HFF-Myc (cell line): ENCODE results near the gene COX5B.
"Not testable (repeated sequence)": the region's sequence is repeated elsewhere in the genome, so short reads cannot be mapped to it uniquely, and the experiment has no call there.

Experiments used
- DNase-seq: peaks from one replicate; pipeline ENCODE4 v3.0.0-alpha.2; 2011; ENCODE audit warnings: low read depth; ENCODE audit errors: extremely low read depth
- H3K4me3 ChIP-seq: replicated peaks from 2 replicates; pipeline ENCODE4 v1.5.1; 2011; ENCODE audit warnings: low read depth, mild to moderate bottlenecking, control low read depth, low read length
- TF ChIP-seq, protein P1 (sequence below): IDR thresholded peaks from 2 replicates; pipeline ENCODE4 v1.5.1; 2012; ENCODE audit warnings: mild to moderate bottlenecking, low read depth, low read length, control low read depth; ENCODE audit errors: missing control alignments

Gene COX5B

DNA sequence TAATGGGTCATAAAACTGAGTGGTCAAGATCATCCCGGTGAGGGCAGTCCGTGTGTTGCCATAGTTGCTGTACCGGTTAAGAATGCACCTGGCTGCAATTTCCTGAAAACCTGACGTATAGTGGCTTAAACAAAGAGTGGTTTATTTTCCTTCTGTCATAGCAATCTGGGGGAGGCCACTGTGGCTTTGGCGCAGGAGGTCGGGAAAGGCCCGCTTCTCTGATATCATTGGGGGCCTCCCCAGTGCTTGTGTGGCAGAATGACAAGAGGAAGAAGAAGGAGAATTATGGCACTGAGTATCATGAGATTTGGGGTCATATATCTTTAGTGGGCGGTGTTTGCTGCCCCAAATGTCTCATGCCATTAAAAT, 28.0 kb downstream of the COX5B start:
- TF ChIP-seq, protein P1, sequence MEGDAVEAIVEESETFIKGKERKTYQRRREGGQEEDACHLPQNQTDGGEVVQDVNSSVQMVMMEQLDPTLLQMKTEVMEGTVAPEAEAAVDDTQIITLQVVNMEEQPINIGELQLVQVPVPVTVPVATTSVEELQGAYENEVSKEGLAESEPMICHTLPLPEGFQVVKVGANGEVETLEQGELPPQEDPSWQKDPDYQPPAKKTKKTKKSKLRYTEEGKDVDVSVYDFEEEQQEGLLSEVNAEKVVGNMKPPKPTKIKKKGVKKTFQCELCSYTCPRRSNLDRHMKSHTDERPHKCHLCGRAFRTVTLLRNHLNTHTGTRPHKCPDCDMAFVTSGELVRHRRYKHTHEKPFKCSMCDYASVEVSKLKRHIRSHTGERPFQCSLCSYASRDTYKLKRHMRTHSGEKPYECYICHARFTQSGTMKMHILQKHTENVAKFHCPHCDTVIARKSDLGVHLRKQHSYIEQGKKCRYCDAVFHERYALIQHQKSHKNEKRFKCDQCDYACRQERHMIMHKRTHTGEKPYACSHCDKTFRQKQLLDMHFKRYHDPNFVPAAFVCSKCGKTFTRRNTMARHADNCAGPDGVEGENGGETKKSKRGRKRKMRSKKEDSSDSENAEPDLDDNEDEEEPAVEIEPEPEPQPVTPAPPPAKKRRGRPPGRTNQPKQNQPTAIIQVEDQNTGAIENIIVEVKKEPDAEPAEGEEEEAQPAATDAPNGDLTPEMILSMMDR = no peak
- H3K4me3 ChIP-seq = no peak overlapping the region
- no peak for DNase-seq

DNA sequence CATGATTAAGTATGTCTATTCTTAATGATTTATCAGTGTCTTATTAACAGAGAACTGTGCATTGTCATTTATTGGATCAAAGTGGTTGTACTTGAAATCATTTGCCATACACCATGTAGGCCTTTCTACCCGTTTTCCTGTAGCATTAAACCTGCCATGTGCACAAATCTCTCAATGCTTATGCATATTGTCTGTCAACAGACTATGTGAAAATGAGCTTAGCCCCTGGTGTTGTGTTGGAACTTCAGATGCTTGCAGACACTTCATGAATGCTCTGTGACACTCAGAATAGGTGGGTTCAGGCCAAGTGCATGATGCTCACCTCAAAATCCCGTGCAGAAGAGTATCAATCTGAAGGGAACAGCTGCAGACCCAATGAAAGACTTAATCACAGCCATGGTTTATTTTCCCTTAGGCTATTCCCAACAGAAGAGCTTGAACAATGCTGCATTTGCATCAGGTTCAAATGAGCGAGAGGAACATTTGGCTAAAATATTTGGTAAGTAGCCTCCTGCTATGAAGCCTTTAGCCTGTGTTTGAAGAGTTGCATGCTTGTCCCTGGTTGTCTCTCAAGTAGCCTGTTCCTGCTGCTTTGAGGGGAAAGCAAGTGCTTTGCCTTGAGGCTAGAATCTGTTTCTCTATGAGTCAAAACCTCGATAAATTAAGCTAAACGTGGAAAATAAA, 29.7 kb downstream of the COX5B start:
- no peak overlapping the region for H3K4me3 ChIP-seq
- TF ChIP-seq, protein P1 = no peak
- no peak for DNase-seq

DNA sequence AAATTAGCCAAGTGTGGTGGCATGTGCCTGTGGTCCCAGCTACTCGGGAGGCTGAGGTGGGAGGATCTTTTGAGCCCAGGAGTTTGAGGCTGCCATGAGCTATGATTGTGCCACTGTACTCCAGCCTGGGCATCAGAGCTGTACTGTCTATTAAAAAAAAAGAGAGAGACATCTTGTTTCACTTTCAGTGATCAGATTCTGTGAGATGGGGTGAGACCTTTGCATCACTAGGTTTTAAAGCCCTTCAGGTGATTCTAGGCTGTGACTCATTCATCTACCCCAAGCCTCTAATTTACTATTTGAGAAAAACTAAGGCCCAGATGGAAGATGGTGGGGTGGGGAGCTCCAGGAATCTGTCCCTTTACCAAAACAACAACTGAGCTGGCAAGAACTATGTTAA, 30.8 kb downstream of the COX5B start:
- no peak overlapping the region for H3K4me3 ChIP-seq

DNA sequence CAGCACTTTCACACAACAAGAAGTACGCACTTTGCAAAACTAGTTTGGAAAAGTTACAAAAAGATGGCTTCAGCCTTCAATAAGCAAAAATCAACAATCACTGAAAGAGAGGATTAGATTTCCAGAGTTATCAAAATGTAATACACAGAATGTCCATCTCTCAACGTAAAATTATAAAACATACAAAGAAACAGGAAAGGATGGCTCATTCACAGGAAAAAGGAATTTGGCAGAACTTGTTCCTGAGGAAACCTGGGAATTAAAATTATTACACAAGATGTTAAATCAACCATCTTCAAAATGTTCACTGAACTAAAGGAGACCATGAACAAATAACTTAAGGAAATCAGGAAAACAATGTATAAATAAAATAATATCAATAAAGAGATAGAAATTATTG, 31.6 kb downstream of the COX5B start:
- no peak overlapping the region for H3K4me3 ChIP-seq
- TF ChIP-seq, protein P1 = no peak
- no peak for DNase-seq

More for the DNA sequence above, 30.8 kb downstream of the COX5B start:
- DNase-seq = no peak
- TF ChIP-seq, protein P1 = no peak

DNA sequence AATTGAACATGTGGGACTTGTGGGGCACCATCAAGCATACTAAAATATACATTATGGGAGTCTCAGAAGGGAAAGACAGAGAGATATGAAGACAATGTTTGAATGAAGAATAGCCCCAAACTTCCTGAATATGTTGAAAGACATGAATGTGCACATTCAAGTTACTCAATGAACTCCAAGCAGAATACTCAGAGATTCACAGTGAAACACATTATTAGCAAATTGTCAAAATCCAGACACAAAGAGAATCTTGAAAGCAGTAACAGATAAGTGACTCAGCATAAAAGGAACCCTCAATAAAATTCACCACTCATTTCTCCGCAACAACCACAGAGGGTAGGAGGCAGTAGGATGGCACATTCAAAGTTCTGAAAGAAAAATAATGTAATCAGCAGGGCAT, 32.4 kb downstream of the COX5B start:
- no peak overlapping the region for H3K4me3 ChIP-seq
- DNase-seq = no peak
- TF ChIP-seq, protein P1 = no peak

DNA sequence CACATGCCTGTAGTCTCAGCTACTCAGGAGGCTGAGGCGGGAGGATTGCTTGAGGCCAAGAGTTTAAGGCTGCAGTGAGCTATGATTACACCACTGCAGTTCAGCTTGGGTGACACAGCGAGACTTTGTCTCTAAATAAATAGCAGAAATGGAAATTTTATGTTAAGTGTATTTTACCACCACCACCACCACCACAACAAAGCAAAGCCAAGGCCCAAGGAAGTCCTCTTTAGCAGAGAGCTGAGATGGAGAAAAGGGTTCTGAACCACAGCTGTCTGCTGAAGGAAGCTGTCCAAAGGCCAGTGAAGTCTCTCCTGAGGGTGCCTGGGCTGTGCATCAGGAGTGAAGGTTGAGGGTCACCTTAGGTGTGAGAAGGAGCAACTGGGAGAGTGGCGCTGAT, 41.4 kb downstream of the COX5B start:
- not testable (repeated sequence) for DNase-seq, H3K4me3 ChIP-seq

DNA sequence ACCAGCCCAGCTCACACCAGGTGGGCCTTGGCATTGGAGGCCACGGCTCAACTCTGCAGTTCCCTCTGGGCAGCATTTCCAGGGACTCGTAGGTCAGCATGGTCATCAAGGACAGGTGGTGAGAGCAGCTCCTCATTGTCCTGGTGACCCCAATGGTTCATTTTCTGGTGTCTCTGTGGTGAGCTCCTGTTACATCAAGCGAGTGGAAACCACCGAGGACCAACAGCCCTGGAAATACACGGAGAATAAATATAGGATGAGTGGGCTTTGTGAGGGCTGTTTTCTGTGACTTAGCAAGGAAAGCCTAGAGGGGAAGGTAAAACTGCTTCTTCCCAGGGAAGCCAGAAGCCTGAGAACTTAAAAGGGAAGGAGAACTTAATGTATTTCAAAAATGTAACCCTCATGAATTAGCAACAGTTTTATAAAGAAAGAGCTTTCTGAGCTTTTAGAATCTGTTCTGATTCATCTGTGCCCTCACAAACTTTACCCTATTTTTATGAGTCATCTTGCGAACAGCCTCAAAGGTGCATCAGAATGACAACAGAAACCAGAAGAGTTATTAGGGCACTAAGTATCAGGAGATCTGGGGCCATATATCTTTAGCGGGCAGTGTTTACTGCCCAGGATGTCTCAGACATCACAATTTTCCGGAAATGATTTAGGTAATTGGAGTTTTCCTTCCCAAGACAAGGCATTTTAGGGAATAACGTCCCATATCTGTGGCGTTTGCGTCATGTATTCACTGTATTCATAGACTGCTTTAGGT, 42.4 kb downstream of the COX5B start:
- TF ChIP-seq, protein P1 = no peak
- no peak overlapping the region for H3K4me3 ChIP-seq
- no peak for DNase-seq
